Astrocyte of the hippocampus (primary cell): ENCODE data around the gene TNFSF9.
"Not testable (repeated sequence)": the region's sequence is repeated elsewhere in the genome, so short reads cannot be mapped to it uniquely, and the experiment has no call there.

ENCODE experiments used
- DNase-seq: peaks from one replicate; pipeline ENCODE4 v3.0.0; 2011; ENCODE audit warnings: low read depth, low spot score

TNFSF9 gene

DNA sequence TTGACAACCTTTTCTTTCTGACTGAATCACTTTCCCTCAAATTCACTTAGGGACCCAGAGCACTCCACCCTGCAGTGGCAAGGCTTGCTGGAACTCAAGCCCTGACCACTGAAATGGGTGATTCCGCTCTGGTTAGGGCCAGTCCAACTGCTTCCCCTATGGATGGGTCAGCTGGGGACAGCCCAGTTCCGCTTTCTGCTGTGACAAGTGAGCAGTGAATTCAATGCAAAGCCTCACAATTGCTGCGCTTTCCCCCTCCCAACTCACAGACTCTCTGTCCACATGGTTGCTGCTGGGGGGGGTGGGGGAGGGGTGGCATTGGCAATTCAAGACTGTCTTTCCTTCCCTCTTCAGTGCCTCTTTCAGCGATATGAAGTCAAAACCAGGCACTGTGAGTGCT is 41.4 kb downstream of the TNFSF9 start:
- no peak for DNase-seq

DNA sequence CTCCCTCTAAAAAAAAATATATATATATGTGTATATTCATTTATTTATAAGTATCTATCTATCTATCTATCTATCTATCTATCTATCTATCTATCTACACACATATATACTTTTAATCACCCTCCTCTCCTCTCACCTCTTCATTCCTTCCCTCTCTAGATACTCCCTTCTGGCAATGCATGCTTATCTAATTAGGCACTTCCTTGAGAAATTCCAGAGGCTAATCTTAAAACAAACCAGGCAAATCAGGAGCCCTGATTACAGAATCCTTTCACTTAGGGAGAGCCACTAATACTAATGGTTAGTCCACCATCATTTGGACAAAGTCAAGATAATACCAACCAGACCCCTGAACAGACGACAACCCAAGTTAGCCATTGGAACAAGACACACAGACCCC is 42.5 kb downstream of the TNFSF9 start:
- DNase-seq, result no peak

DNA sequence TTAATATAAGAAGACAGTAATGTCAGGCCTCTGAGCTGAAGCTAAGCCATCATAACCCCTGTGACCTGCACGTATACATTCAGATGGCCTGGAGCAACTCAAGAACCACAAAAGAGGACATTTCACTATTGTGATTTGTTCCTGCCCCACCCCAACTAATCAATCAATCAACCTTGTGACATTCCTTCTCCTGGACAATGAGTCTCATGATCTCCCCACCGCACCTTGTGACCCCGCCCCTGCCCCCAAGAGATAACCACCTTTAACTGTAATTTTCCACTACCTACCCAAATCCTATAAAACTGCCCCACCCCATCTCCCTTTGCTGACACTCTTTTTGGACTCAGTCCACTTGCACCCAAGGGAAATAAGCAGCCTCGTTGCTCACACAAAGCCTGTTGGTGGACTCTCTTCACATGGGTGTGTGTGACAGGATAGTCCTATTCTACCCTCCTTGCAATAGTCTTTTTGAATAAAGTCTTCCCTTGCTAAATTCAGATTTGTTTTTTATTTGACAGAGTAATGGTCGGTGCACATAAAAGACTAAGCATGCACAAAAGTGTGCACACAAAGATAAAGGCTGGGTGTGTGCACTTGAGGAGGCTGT is 46.1 kb downstream of the TNFSF9 start:
- no peak for DNase-seq

- no peak for DNase-seq
Observed at GRCh38 chr19:6577476-6578125, 46.8 kb downstream of the TNFSF9 start.

DNA sequence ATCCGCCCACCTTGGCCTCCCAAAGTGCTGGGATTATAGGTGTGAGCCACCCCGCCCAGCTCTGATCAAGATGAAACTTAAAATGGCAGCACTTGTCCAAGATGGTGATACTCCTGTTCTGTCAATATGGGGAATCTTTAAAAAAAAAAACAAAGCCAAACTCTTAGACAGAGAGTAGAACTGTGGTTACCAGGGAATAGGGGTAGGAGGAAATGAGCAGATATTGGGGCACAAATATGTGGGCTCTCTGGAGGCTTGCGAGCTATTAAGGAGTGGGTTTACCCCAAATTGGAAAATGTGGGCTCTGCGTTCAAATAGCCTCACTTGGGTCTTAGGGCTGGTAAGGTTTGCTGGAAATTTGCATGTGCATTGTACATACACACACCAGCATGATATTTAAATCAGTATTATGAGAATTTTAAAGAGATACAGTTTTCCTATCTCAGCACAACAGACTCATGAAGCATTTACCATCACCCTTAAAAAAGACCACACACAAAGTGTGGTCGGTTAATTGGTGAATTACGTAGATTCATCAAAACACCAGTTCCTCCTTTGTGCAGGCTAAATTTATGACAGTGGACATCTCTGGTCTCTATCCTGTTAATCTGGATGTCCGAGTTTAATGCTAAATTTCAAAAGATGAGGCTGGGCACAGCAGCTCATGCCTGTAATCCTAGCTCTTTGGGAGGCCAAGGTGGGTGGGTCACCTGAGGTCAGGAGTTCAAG is 48.8 kb downstream of the TNFSF9 start:
- DNase-seq, result no peak

DNA sequence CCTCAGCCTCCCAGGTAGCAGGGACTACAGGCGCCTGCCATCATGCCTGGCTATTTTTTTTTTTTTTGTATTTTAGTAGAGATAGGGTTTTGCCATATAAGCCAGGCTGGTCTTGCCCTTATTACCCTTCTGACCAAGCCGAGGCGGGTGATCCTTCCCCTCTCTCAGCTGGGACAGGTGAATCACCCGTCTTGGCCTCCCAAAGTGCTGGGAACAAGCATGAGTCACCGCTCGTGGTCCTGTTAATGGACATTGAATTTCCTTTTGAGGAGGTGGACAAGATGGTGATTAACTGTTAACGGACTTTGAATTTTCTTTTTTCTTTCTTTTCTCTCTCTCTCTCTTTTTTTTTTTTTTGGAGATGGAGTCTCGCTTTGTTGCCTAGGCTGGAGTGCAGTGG is 49.5 kb downstream of the TNFSF9 start:
- DNase-seq, result peak; percentile 64

DNA sequence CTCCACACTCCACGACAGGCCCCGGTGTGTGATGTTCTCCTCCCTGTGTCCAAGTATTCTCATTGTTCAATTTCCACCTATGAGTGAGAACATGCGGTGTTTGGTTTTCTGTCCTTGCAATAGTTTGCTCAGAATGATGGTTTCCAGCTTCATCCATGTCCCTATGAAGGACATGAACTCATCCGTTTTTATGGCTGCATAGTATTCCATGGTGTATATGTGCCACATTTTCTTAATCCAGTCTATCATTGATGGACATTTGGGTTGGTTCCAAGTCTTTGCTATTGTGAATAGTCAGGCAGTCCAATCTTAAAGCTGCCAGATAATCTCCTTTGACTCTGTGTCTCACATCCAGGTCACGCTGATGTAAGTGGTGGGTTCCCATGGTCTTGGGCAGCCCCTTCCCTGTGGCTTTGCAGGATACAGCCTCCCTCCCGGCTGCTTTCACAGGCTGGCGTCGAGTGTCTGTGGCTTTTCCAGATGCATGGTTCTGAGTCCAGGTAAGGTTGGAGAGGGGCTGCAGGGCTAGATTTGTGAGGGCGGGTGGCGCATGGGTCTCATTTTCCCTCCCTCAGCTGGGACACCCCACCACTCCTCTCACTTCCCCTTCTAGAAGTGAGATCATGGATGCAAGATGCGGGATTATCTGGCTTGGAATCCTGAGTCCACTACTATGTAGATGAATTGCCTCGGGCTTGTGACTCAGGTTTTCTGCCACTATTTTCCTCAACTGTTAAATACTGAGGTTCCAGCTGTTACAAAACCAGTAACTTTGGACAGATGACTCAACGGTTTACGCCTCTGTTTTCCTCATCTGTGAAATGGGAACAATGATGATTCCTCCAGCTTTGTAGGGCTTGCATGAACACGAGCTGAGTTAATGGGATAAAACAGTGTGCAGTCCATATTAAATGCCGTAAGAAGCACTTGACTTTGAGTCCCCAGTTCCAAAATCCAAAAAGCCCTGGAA is 52.0 kb downstream of the TNFSF9 start:
- DNase-seq, result not testable (repeated sequence)
